ENCODE results near the gene GAA. TPM values are rescaled to one million over a fixed set of nuclear protein-coding genes. Genes with fewer than 3 reads are reported as not detected.
A peak's percentile ranks its signal among the peaks of the same experiment; 100 is the strongest.

GAA gene
- total and polyA plus RNA-seq, 2 of the 13 experiments (the other 11 are each of a cell fraction or from before 2014, with no cell fraction given), result 21.6 to 36.4 TPM

DNA sequence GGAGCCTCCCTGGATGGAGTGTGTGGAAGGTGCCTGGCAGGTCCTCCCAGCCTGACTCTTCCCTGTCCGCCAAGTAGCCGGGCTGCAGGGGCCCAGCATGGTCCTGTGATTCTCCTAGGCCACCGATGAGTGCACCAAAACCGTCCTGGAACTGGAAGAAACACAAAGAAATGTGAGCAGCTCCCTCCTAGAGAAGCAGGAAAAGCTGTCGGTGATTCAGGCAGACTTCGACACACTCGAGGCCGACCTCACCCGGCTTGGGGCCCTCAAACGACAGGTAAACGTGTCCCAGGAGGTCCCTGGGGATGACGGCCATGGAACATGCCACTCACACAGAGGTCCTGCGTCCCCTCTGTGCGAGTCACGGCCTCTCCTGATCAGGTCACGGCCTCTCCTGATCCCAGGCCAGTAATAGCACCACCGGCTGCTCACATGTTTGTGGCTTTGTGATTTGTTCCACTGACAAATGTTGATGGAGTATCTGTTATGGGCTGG is 4.2 kb upstream of the GAA start (continued):
- TF ChIP-seq ZNF230 (CRISPR knock-in tag; IDR thresholded peaks at IDR 0.05), result peak; percentile 40; the same call in 1 of the 2 replicates
- TF ChIP-seq HES4 (CRISPR knock-in tag; IDR thresholded peaks at IDR 0.05; ENCODE audit: borderline replicate concordance), result peak; percentile 23; the same call in 1 of the 2 replicates
- TF ChIP-seq NR2F6 (IDR thresholded peaks at IDR 0.05), result no peak
- TF ChIP-seq NR2F6 (CRISPR knock-in tag; IDR thresholded peaks at IDR 0.05), result 0 out of 2 replicates have a peak, but pooled peaks have one; percentile 16
- TF ChIP-seq XRCC5 (optimal IDR thresholded peaks at IDR 0.05; ENCODE audit: low read length), result peak; percentile 14

DNA sequence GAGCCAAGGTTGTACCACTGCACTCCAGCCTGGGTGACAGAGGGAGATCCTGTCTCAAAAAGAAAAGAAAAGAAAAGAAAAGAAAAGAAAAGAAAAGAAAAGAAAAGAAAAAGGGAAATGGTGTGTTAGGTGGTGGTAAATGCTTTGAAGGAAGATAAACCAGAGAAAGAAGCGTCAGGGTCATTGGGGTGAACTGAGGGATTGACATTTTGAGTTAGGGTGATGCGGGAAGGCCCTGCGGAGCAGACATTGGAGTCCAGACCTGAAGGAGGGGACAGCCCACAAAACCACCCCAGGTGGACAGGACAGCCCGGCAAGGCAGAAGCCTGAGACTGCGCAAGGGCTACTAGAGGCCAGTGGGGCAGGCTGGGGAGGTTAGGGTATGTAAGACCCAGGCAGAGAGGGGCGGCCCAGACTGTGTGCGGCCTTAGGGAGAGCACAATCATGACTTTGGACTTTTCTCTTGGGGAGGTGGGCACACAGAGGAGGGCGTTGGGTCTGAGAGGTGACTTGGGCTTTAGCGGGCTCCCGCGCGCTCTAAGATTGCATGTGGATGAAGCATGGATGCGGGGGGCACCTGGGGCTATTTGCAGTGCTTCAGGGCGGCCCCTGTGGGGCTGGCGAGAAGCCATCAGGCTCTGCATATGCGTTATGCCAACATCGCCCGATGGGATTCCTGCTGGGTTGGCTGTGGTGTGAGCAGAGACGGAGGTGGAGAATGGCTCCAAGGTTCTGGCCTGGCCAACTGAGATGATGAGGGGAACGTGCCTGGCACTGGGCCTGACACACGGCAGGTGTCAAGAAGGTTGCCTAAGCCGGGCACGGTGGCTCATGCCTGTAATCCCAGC is 3.3 kb upstream of the GAA start:
- Histone ChIP-seq H3K36me3 (replicated peaks in 1 of 2; ENCODE audit: control insufficient read depth in 1 of 2, insufficient read depth in 2 of 2, low read length in 2 of 2) (no peaks in the 10 kb centered on the region), H3K79me2 (ENCODE audit: insufficient read depth, low read length) (peaks cover 9% of the 10 kb centered on the region), H3K4me3 (replicated peaks in 1 of 3; ENCODE audit: insufficient read depth in 1 of 3, low read depth in 2 of 3, low read length in 3 of 3) (no peak overlapping the region), H3K4me2 (ENCODE audit: low read depth, low read length) (peak overlapping the region; percentile 54; the same call in 1 of the 2 replicates), H3K27ac (ENCODE audit: extremely low read length, insufficient read depth, low read length) (no peak overlapping the region), H3K4me1 (ENCODE audit: insufficient read depth, low read length) (peaks cover 48% of the 10 kb centered on the region), H3K27me3 (ENCODE audit: control insufficient read depth in 1 of 2, insufficient read depth in 2 of 2, low read length in 2 of 2) (peaks cover 5 to 41% of the 10 kb centered on the region in 2 experiments; a peak in 4 of 5 replicates), H3K9me3 (ENCODE audit: low read length) (no peaks in the 10 kb centered on the region), H4K20me1 (ENCODE audit: insufficient read depth, low read length) (no peaks in the 10 kb centered on the region), H3K9ac (ENCODE audit: insufficient read depth, low read depth, low read length) (no peak overlapping the region), H2AFZ (ENCODE audit: low read length) (no peak overlapping the region)
- intact Hi-C loops (cut with micrococcal nuclease; ENCODE audit: unreplicated experiment) (no loop called here), in situ Hi-C loops (cut with HindIII; ENCODE audit: extremely low pct_ligation_motif_present, low pct_unique_long_range_greater_than_20kb) (no loop called here)
- CTCF ChIA-PET (ENCODE audit: low intra/inter-chr PET ratio, low total read pairs), result no interaction called here
- FAIRE-seq, result no peak
- BruUV-seq (replicated peaks), result no TSS peak
- WGBS (ENCODE audit: low lambda C conversion rate), result 78% methylated on average over 22 of the region's 23 CpGs
- no peak for ATAC-seq
- POLR2A ChIA-PET, result no interaction called here
- no peak for DNase-seq (ENCODE audit: low spot score)
- TF ChIP-seq ZNF33B (CRISPR knock-in tag; IDR thresholded peaks at IDR 0.05) (no peak), ZNF737 (CRISPR knock-in tag; IDR thresholded peaks at IDR 0.05; ENCODE audit: borderline replicate concordance) (no peak), SATB2 (CRISPR knock-in tag; IDR thresholded peaks at IDR 0.05) (no peak), MTA3 (CRISPR knock-in tag; IDR thresholded peaks at IDR 0.05) (no peak), DNMT1 (CRISPR knock-in tag; IDR thresholded peaks at IDR 0.05) (no peak), ZFP90 (CRISPR knock-in tag; IDR thresholded peaks at IDR 0.05; ENCODE audit: borderline replicate concordance) (no peak), TCF12 (IDR thresholded peaks at IDR 0.05) (no peak), TCF12 (CRISPR knock-in tag; IDR thresholded peaks at IDR 0.05) (no peak), NR2F6 (IDR thresholded peaks at IDR 0.05) (no peak), NR2F6 (CRISPR knock-in tag; IDR thresholded peaks at IDR 0.05) (no peak), ZNF747 (CRISPR knock-in tag; IDR thresholded peaks at IDR 0.05; ENCODE audit: borderline replicate concordance) (no peak)
- TF ChIP-seq, protein P1, sequence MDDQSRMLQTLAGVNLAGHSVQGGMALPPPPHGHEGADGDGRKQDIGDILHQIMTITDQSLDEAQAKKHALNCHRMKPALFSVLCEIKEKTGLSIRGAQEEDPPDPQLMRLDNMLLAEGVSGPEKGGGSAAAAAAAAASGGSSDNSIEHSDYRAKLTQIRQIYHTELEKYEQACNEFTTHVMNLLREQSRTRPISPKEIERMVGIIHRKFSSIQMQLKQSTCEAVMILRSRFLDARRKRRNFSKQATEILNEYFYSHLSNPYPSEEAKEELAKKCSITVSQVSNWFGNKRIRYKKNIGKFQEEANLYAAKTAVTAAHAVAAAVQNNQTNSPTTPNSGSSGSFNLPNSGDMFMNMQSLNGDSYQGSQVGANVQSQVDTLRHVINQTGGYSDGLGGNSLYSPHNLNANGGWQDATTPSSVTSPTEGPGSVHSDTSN (CRISPR knock-in tag; IDR thresholded peaks at IDR 0.05; ENCODE audit: borderline replicate concordance), result no peak
- TF ChIP-seq, protein P2, sequence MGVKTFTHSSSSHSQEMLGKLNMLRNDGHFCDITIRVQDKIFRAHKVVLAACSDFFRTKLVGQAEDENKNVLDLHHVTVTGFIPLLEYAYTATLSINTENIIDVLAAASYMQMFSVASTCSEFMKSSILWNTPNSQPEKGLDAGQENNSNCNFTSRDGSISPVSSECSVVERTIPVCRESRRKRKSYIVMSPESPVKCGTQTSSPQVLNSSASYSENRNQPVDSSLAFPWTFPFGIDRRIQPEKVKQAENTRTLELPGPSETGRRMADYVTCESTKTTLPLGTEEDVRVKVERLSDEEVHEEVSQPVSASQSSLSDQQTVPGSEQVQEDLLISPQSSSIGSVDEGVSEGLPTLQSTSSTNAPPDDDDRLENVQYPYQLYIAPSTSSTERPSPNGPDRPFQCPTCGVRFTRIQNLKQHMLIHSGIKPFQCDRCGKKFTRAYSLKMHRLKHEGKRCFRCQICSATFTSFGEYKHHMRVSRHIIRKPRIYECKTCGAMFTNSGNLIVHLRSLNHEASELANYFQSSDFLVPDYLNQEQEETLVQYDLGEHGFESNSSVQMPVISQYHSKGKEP (CRISPR knock-in tag; IDR thresholded peaks at IDR 0.05), result no peak
- TF ChIP-seq, protein P3, sequence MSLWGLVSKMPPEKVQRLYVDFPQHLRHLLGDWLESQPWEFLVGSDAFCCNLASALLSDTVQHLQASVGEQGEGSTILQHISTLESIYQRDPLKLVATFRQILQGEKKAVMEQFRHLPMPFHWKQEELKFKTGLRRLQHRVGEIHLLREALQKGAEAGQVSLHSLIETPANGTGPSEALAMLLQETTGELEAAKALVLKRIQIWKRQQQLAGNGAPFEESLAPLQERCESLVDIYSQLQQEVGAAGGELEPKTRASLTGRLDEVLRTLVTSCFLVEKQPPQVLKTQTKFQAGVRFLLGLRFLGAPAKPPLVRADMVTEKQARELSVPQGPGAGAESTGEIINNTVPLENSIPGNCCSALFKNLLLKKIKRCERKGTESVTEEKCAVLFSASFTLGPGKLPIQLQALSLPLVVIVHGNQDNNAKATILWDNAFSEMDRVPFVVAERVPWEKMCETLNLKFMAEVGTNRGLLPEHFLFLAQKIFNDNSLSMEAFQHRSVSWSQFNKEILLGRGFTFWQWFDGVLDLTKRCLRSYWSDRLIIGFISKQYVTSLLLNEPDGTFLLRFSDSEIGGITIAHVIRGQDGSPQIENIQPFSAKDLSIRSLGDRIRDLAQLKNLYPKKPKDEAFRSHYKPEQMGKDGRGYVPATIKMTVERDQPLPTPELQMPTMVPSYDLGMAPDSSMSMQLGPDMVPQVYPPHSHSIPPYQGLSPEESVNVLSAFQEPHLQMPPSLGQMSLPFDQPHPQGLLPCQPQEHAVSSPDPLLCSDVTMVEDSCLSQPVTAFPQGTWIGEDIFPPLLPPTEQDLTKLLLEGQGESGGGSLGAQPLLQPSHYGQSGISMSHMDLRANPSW (CRISPR knock-in tag; IDR thresholded peaks at IDR 0.05; ENCODE audit: borderline replicate concordance), result no peak

Measured in HepG2 (cell line).